HEK293 (cell line): ENCODE results near the gene DACT1.
A peak's percentile ranks its signal among the peaks of the same experiment; 100 is the strongest.

Source experiments
- CTCF ChIA-PET: fragments of 350-600 bp; formaldehyde crosslinking; extraction: SDS; loops from one replicate; lab custom pipeline; 2021; ENCODE audit warnings: antibody characterized with exemption; lab: Yijun Ruan, JAX
- POLR2A ChIA-PET: fragments of 300-600 bp; formaldehyde crosslinking; extraction: SDS; loops from one replicate; lab custom pipeline; 2020; ENCODE audit warnings: antibody characterized with exemption, inconsistent platforms; lab: Yijun Ruan, JAX
- H3K27ac ChIP-seq: fragments of 200-500 bp; sonication (Bioruptor generic); 2 replicates; pipeline ENCODE4 v1.5.1; 2014; ENCODE audit warnings: low read depth, low read length, control low read depth, inconsistent platforms; ENCODE audit errors: extremely low read depth
- H3K36me3 ChIP-seq, 2 experiments: fragments of 200-500 bp in 1 of 2; sonication (Bioruptor generic) in 1 of 2; 1 replicate in 1 of 2; 2 replicates in 1 of 2; pipeline ENCODE4 v1.5.1; 2014 to 2017; ENCODE audit warnings: inconsistent platforms in 2 of 2, low read length in 2 of 2; ENCODE audit not compliant: control insufficient read depth in 2 of 2, insufficient read depth in 1 of 2
- H3K4me1 ChIP-seq: fragments of 200-500 bp; sonication (Bioruptor generic); 2 replicates; pipeline ENCODE4 v1.5.1; 2014; ENCODE audit warnings: mild to moderate bottlenecking, low read length, inconsistent platforms; ENCODE audit not compliant: control insufficient read depth, insufficient read depth
- H3K4me3 ChIP-seq: 2 replicates; pipeline ENCODE4 v1.5.1; 2011; ENCODE audit warnings: low read depth, mild to moderate bottlenecking, control low read depth, low read length, moderate library complexity
- H3K9me3 ChIP-seq: fragments of 200-500 bp; sonication (Bioruptor generic); 2 replicates; pipeline ENCODE4 v1.5.1; 2014; ENCODE audit warnings: low read depth, low read length, inconsistent platforms; ENCODE audit not compliant: control insufficient read depth, insufficient read depth
- GLIS1 ChIP-seq: fragments of 450-650 bp; formaldehyde crosslinking; IDR thresholded peaks from 2 replicates; pipeline ENCODE4 v1.5.1; 2016; ENCODE audit warnings: missing biosample characterization, missing genetic modification characterization
- ZBTB8A ChIP-seq: fragments of 450-650 bp; formaldehyde crosslinking; IDR thresholded peaks from 2 replicates; pipeline ENCODE4 v1.5.1; 2016; ENCODE audit warnings: missing biosample characterization, missing genetic modification characterization
- ZEB2 ChIP-seq: fragments of 450-650 bp; formaldehyde crosslinking; IDR thresholded peaks from 2 replicates; pipeline ENCODE4 v1.5.1; 2016; ENCODE audit warnings: missing biosample characterization, missing genetic modification characterization
- ZFP3 ChIP-seq: fragments of 450-650 bp; formaldehyde crosslinking; IDR thresholded peaks from 2 replicates; pipeline ENCODE4 v1.5.1; 2016; ENCODE audit warnings: low read depth, missing biosample characterization, missing genetic modification characterization
- ZNF138 ChIP-seq: fragments of 450-650 bp; formaldehyde crosslinking; IDR thresholded peaks from 2 replicates; pipeline ENCODE4 v1.5.1; 2016; ENCODE audit warnings: missing biosample characterization, missing genetic modification characterization, borderline replicate concordance
- ZNF169 ChIP-seq: fragments of 450-650 bp; formaldehyde crosslinking; IDR thresholded peaks from 2 replicates; pipeline ENCODE4 v1.5.1; 2016; ENCODE audit warnings: missing biosample characterization, missing genetic modification characterization
- ZNF248 ChIP-seq: fragments of 450-650 bp; formaldehyde crosslinking; IDR thresholded peaks from 2 replicates; pipeline ENCODE4 v1.5.1; 2017; ENCODE audit warnings: missing biosample characterization, missing genetic modification characterization
- ZNF341 ChIP-seq: fragments of 450-650 bp; formaldehyde crosslinking; IDR thresholded peaks from 2 replicates; pipeline ENCODE4; 2016; ENCODE audit warnings: low read depth, missing biosample characterization, missing genetic modification characterization
- ZNF350 ChIP-seq: fragments of 450-650 bp; formaldehyde crosslinking; IDR thresholded peaks from 2 replicates; pipeline ENCODE4 v1.5.0; 2017; ENCODE audit warnings: missing biosample characterization, mild to moderate bottlenecking, missing genetic modification characterization
- ZNF354C ChIP-seq: fragments of 450-650 bp; formaldehyde crosslinking; IDR thresholded peaks from 2 replicates; pipeline ENCODE4 v1.5.1; 2016; ENCODE audit warnings: missing biosample characterization, missing genetic modification characterization, low read depth, borderline replicate concordance
- ZNF394 ChIP-seq: fragments of 450-650 bp; formaldehyde crosslinking; IDR thresholded peaks from 2 replicates; pipeline ENCODE4 v1.5.1; 2016; ENCODE audit warnings: missing biosample characterization, missing genetic modification characterization, mild to moderate bottlenecking, moderate library complexity, borderline replicate concordance
- ZNF398 ChIP-seq: fragments of 450-650 bp; formaldehyde crosslinking; IDR thresholded peaks from 2 replicates; pipeline ENCODE4 v1.5.1; 2017; ENCODE audit warnings: missing biosample characterization, missing genetic modification characterization
- ZNF416 ChIP-seq: fragments of 450-650 bp; formaldehyde crosslinking; IDR thresholded peaks from 2 replicates; pipeline ENCODE4 v1.5.1; 2016; ENCODE audit warnings: missing biosample characterization, missing genetic modification characterization
- ZNF501 ChIP-seq: fragments of 450-650 bp; formaldehyde crosslinking; IDR thresholded peaks from 2 replicates; pipeline ENCODE4 v1.5.1; 2016; ENCODE audit warnings: missing biosample characterization, missing genetic modification characterization
- ZNF521 ChIP-seq: fragments of 450-650 bp; formaldehyde crosslinking; IDR thresholded peaks from 2 replicates; pipeline ENCODE4 v1.5.1; 2017; ENCODE audit warnings: missing biosample characterization, mild to moderate bottlenecking, missing genetic modification characterization
- ZNF529 ChIP-seq: fragments of 450-650 bp; formaldehyde crosslinking; IDR thresholded peaks from 2 replicates; pipeline ENCODE4 v1.5.1; 2017; ENCODE audit warnings: missing genetic modification characterization, missing biosample characterization; ENCODE audit not compliant: insufficient replicate concordance
- ZNF530 ChIP-seq: fragments of 450-650 bp; formaldehyde crosslinking; IDR thresholded peaks from 2 replicates; pipeline ENCODE4 v1.5.1; 2016; ENCODE audit warnings: low read depth, missing biosample characterization, missing genetic modification characterization
- ZNF561 ChIP-seq: fragments of 450-650 bp; IDR thresholded peaks from 2 replicates; pipeline ENCODE4 v1.5.1; 2018; ENCODE audit warnings: missing biosample characterization, missing genetic modification characterization, borderline replicate concordance
- ZNF621 ChIP-seq: fragments of 450-650 bp; formaldehyde crosslinking; IDR thresholded peaks from 2 replicates; pipeline ENCODE4 v1.5.1; 2017; ENCODE audit warnings: missing biosample characterization, missing genetic modification characterization
- ZNF639 ChIP-seq: fragments of 450-650 bp; formaldehyde crosslinking; IDR thresholded peaks from 2 replicates; pipeline ENCODE4 v1.5.1; 2016; ENCODE audit warnings: missing biosample characterization, missing genetic modification characterization
- ZNF658 ChIP-seq: fragments of 450-650 bp; formaldehyde crosslinking; IDR thresholded peaks from 2 replicates; pipeline ENCODE4; 2016; ENCODE audit warnings: missing biosample characterization, missing genetic modification characterization
- ZNF677 ChIP-seq: fragments of 450-650 bp; IDR thresholded peaks from 2 replicates; pipeline ENCODE4 v1.5.0; 2018; ENCODE audit warnings: missing biosample characterization, mild to moderate bottlenecking, missing genetic modification characterization, moderate library complexity
- ZNF704 ChIP-seq: fragments of 450-650 bp; formaldehyde crosslinking; IDR thresholded peaks from 2 replicates; pipeline ENCODE4 v1.5.1; 2016; ENCODE audit warnings: missing biosample characterization, missing genetic modification characterization
- ZNF76 ChIP-seq: fragments of 450-650 bp; formaldehyde crosslinking; IDR thresholded peaks from 2 replicates; pipeline ENCODE4; 2016; ENCODE audit warnings: low read depth, missing biosample characterization, missing genetic modification characterization, borderline replicate concordance

The DACT1 gene

GRCh38 chr14:58680698-58681097 lies 42.9 kb downstream of the DACT1 start:
- CTCF ChIA-PET = no interaction called here
- H3K36me3 ChIP-seq = no peaks in the 10 kb centered on the region
- H3K4me3 ChIP-seq = no peak overlapping the region
- no peak for TF ChIP-seq ZNF350 (tag by site-specific recombination)
- no peak for TF ChIP-seq ZNF501 (tag by site-specific recombination)
- TF ChIP-seq ZNF521 (tag by site-specific recombination) = no peak
- TF ChIP-seq ZNF530 = no peak
- no peak for TF ChIP-seq ZNF704 (tag by site-specific recombination)
- TF ChIP-seq ZNF621 (tag by site-specific recombination) = no peak
- TF ChIP-seq ZNF639 (tag by site-specific recombination) = no peak
- TF ChIP-seq ZNF561 (tag by site-specific recombination) = no peak
- TF ChIP-seq ZNF76 = no peak
- TF ChIP-seq ZNF677 (tag by site-specific recombination) = no peak
- no peak for TF ChIP-seq ZEB2
- no peak for TF ChIP-seq ZNF416 (tag by site-specific recombination)
- no peak for TF ChIP-seq ZNF248
- no peak for TF ChIP-seq ZFP3 (tag by site-specific recombination)
- TF ChIP-seq ZNF341 (tag by site-specific recombination) = no peak
- no peak for TF ChIP-seq ZNF354C (tag by site-specific recombination)
- TF ChIP-seq ZNF658 = no peak
- TF ChIP-seq ZNF398 (tag by site-specific recombination) = no peak
- TF ChIP-seq ZNF394 (tag by site-specific recombination) = no peak
- peaks cover 2% of the 10 kb centered on the region; the same call in 1 of the 2 replicates for H3K4me1 ChIP-seq
- H3K9me3 ChIP-seq = no peaks in the 10 kb centered on the region
- H3K27ac ChIP-seq = no peak overlapping the region
- POLR2A ChIA-PET = no interaction called here

DNA sequence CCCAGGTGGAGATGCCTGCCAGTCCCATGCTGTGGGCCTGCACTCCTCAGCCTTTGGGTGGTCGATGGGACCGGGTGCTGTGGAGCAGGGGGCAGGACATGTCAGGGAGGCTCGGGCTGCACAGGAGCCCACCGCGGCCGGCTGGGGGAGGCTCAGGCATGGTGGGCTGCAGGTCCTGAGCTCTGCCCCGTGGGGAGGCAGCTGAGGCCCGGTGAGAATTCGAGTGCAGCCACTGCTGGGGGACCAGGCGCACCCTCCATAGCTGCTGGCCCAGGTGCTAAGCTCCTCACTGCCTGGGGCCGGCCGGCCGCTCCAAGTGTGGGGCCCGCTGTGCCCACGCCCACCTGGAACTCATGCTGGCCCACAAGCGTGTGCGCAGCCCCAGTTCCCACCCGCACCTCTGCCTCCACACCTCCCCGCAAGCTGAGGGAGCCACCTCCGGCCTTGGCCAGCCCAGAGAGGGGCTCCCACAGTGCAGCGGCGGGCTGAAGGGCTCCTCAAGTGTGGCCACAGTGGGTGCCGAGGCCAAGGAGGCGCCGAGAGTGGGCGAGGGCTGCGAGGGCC lies 49.6 kb downstream of the DACT1 start:
- Histone ChIP-seq H3K4me1 (peaks cover 9% of the 10 kb centered on the region), H3K27ac (no peak overlapping the region), H3K4me3 (no peak overlapping the region), H3K9me3 (no peaks in the 10 kb centered on the region), H3K36me3 (no peaks in the 10 kb centered on the region)
- TF ChIP-seq ZBTB8A (tag by site-specific recombination) = 0 out of 2 replicates have a peak, but pooled peaks have one; percentile 24
- no peak for TF ChIP-seq ZNF138 (tag by site-specific recombination)
- no peak for TF ChIP-seq ZNF169 (tag by site-specific recombination)
- no peak for TF ChIP-seq GLIS1 (tag by site-specific recombination)
- TF ChIP-seq ZNF529 (tag by site-specific recombination) = peak; percentile 21
- POLR2A ChIA-PET = no interaction called here
- CTCF ChIA-PET = no interaction called here
